Right cardiac atrium (tissue), 5 donors: Measurements from ENCODE around the gene ASB13. TPM values are rescaled to one million over a fixed set of nuclear protein-coding genes. Genes with fewer than 3 reads are reported as not detected.

Experiments used
- ATAC-seq, 2 donors: fragments of 200-7000 bp; cut with Tn5 transposase; one replicate each; pipeline versions ENCODE4 v1.8.0 to v1.9.1; 2020; ENCODE audit warnings: moderate library complexity in 2 of 2, mild to moderate bottlenecking in 1 of 2
- DNase-seq, 3 donors: peaks; one replicate each; pipeline ENCODE4 v3.0.0-alpha.2; 2020
- H3K27ac ChIP-seq: one replicate; pipeline ENCODE4 v1.5.1; 2013; ENCODE audit warnings: mild to moderate bottlenecking, low read length, control low read depth, moderate library complexity
- H3K27me3 ChIP-seq: one replicate; pipeline ENCODE4 v1.6.1; 2013; ENCODE audit not compliant: control insufficient read depth, insufficient read depth
- H3K4me1 ChIP-seq: one replicate; pipeline ENCODE4 v1.6.1; 2013; ENCODE audit warnings: low read length; ENCODE audit not compliant: control insufficient read depth, insufficient read depth
- H3K4me3 ChIP-seq: one replicate; pipeline ENCODE4 v1.5.1; 2013; ENCODE audit warnings: low read length, control low read depth
- H3K9me3 ChIP-seq: one replicate; pipeline ENCODE4 v1.6.1; 2013; ENCODE audit warnings: low read length; ENCODE audit not compliant: control insufficient read depth
- WGBS: extraction: QIAGEN DNeasy Blood & Tissue Kit; methylation state at CpG from one replicate; pipeline ENCODE4 v1.1.7; 2013; 5-methylcytosine and 5-hydroxymethylcytosine counted together
- intact Hi-C, 4 donors: fragments of 100-400 bp; cut with DNase I; formaldehyde crosslinking; loops; one replicate each; pipeline versions ENCODE4 v1.11.0 to v1.14.0; 2022 to 2023
- polyA plus RNA-seq: library from polyadenylated mRNA; stranded (reverse); fragments of 200-250 nt; gene quantifications from one replicate; pipeline ENCODE4 v1.2.3, GENCODE V29; 2013
- total RNA-seq, 4 donors: library from RNA; stranded (reverse); fragmentation: NEBNext Ultra II Directional; extraction: Animal tissue kit (Norgen Biotek cat#: 25700); gene quantifications; one replicate each; pipeline ENCODE4 v1.2.1, GENCODE V29; 2021
- donor health status: healthy with polysubstance abuse.
- donor health status: DM: no; HTN: yes; CAD: no.
- donor health status: DM: no; HTN: no; CAD: no.
- donor health status: DM: no; HTN: yes; CAD: no; lungs with severe emphysema.
- donor health status: DM: yes; HTN: yes; CAD: no.

The ASB13 gene
- total and polyA plus RNA-seq, 5 donors: 15.0 to 20.6 (median 17.1) TPM

GRCh38 chr10:5632446-5632845 lies 33.9 kb downstream of the ASB13 start:
- 57% methylated on average over 4 of the region's 4 CpGs for WGBS
- H3K4me1 ChIP-seq: no peaks in the 10 kb centered on the region

GRCh38 chr10:5631936-5632335 lies 34.5 kb downstream of the ASB13 start:
- peak in 1 of 3 donors; percentile 23 for DNase-seq
- 64% methylated on average over 10 of the region's 10 CpGs for WGBS
- Histone ChIP-seq H3K27me3 (no peaks in the 10 kb centered on the region), H3K4me3 (no peak overlapping the region), H3K4me1 (no peaks in the 10 kb centered on the region), H3K9me3 (no peaks in the 10 kb centered on the region), H3K27ac (no peak overlapping the region)
- ATAC-seq: peak in 1 of 2 donors; percentile 44
- intact Hi-C loops: no loop called here

More at GRCh38 chr10:5632446-5632845, 33.9 kb downstream of the ASB13 start:
- no peak overlapping the region for H3K4me3 ChIP-seq
- DNase-seq (peak in 1 of 3 donors; percentile 31), ATAC-seq (no peak)
- intact Hi-C loops: no loop called here
- no peaks in the 10 kb centered on the region for H3K9me3 ChIP-seq
- no peaks in the 10 kb centered on the region for H3K27me3 ChIP-seq
- no peak overlapping the region for H3K27ac ChIP-seq

- Histone ChIP-seq H3K27me3 (no peaks in the 10 kb centered on the region), H3K27ac (no peak overlapping the region), H3K4me1 (no peaks in the 10 kb centered on the region), H3K4me3 (no peak overlapping the region), H3K9me3 (no peaks in the 10 kb centered on the region)
- intact Hi-C loops: no loop called here
- ATAC-seq (no peak), DNase-seq (peak in 1 of 3 donors; percentile 1)
- 95% methylated on average over 8 of the region's 8 CpGs for WGBS
Observed at GRCh38 chr10:5630112-5630436, 36.3 kb downstream of the ASB13 start.

GRCh38 chr10:5629303-5630111 lies 36.9 kb downstream of the ASB13 start:
- 8% methylated on average over 7 of the region's 7 CpGs for WGBS
- H3K9me3 ChIP-seq: no peaks in the 10 kb centered on the region
- no peak overlapping the region for H3K27ac ChIP-seq
- peak; percentile 77 to 94 (median 91) for DNase-seq
- H3K4me1 ChIP-seq: no peaks in the 10 kb centered on the region
- no peaks in the 10 kb centered on the region for H3K27me3 ChIP-seq
- intact Hi-C loops: no loop called here
- ATAC-seq: peak; percentile 80 to 84
- no peak overlapping the region for H3K4me3 ChIP-seq

GRCh38 chr10:5628451-5629302 lies 37.7 kb downstream of the ASB13 start:
- Histone ChIP-seq H3K4me3 (peak overlapping the region; percentile 4), H3K27ac (peak overlapping the region; percentile 69), H3K9me3 (no peaks in the 10 kb centered on the region), H3K27me3 (no peaks in the 10 kb centered on the region), H3K4me1 (no peaks in the 10 kb centered on the region)
- intact Hi-C loops: no loop called here
- DNase-seq (peak in 2 of 3 donors; percentile 6 to 39), ATAC-seq (peak; percentile 60 to 64)
- WGBS: 36% methylated on average over 15 of the region's 15 CpGs

GRCh38 chr10:5627486-5628044 lies 38.8 kb downstream of the ASB13 start:
- Histone ChIP-seq H3K4me3 (no peak overlapping the region), H3K27ac (no peak overlapping the region), H3K9me3 (no peaks in the 10 kb centered on the region), H3K4me1 (no peaks in the 10 kb centered on the region), H3K27me3 (no peaks in the 10 kb centered on the region)
- DNase-seq (no peak), ATAC-seq (no peak)
- WGBS: 85% methylated on average over 7 of the region's 7 CpGs
- intact Hi-C loops: no loop called here

GRCh38 chr10:5625992-5626777 lies 40.2 kb downstream of the ASB13 start:
- ATAC-seq (no peak), DNase-seq (peak in 1 of 3 donors; percentile 14)
- WGBS: 81% methylated on average over 13 of the region's 13 CpGs
- intact Hi-C loops: no loop called here
- Histone ChIP-seq H3K9me3 (no peaks in the 10 kb centered on the region), H3K27ac (no peak overlapping the region), H3K4me1 (no peaks in the 10 kb centered on the region), H3K4me3 (no peak overlapping the region), H3K27me3 (no peaks in the 10 kb centered on the region)

GRCh38 chr10:5624701-5625100 lies 41.7 kb downstream of the ASB13 start:
- no peak overlapping the region for H3K27ac ChIP-seq
- no peaks in the 10 kb centered on the region for H3K9me3 ChIP-seq
- ATAC-seq: no peak
- no peak overlapping the region for H3K4me3 ChIP-seq
- intact Hi-C loops: loop anchor here in 1 of 4 donors (5.0 kb wide), 1 partner anchor 182 kb away; no protein-coding TSS in a partner anchor
- H3K4me1 ChIP-seq: no peaks in the 10 kb centered on the region
- no peaks in the 10 kb centered on the region for H3K27me3 ChIP-seq
- peak in 1 of 3 donors; percentile 18 for DNase-seq
- WGBS: 91% methylated on average over 24 of the region's 24 CpGs

- DNase-seq (peak; percentile 91 to 96 (median 95)), ATAC-seq (peak; percentile 88 to 92)
- Histone ChIP-seq H3K27ac (no peak overlapping the region), H3K9me3 (no peaks in the 10 kb centered on the region), H3K27me3 (no peaks in the 10 kb centered on the region), H3K4me1 (no peaks in the 10 kb centered on the region), H3K4me3 (no peak overlapping the region)
- intact Hi-C loops: loop anchor here in 3 of 4 donors (2.0 to 5.0 kb wide), 2 partner anchors 180 to 181 kb away; no protein-coding TSS in a partner anchor
- WGBS: 17% methylated on average over 19 of the region's 19 CpGs
Observed at GRCh38 chr10:5623081-5623748, 43.2 kb downstream of the ASB13 start.
